T-cell (primary cell): Measurements from ENCODE around the gene PHETA2. TPM values are rescaled to one million over a fixed set of nuclear protein-coding genes. Genes with fewer than 3 reads are reported as not detected.

ENCODE experiments used
- ATAC-seq, 4 experiments: fragments of 200-7000 bp in 3 of 4; fragments of 150-1000 bp in 1 of 4; cut with Tn5 transposase; replicated peaks in 1 of 4; 1 replicate in 3 of 4; 2 replicates in 1 of 4; pipeline ENCODE4 v1.10.0; 2021; ENCODE audit warnings: moderate library complexity in 3 of 4, mild to moderate bottlenecking in 2 of 4, moderate number of reproducible peaks in 1 of 4
- CTCF ChIA-PET, 2 donors: fragments of 300-600 bp; sonication (Branson Sonifier 250); formaldehyde crosslinking; loops; one replicate each; lab custom pipeline; 2022; ENCODE audit warnings: antibody characterized with exemption in 2 of 2; lab: Charles Lee
- POLR2A ChIA-PET, 2 donors: fragments of 300-600 bp; sonication (Branson Sonifier 250); formaldehyde crosslinking; loops; one replicate each; lab custom pipeline; 2022; ENCODE audit warnings: antibody characterized with exemption in 2 of 2; lab: Charles Lee
- DNase-seq, 35 experiments: peaks; one replicate each; pipeline versions ENCODE4 v3.0.0 to v3.0.0-alpha.2; 2013 to 2023
- H3K27ac ChIP-seq: one replicate; pipeline ENCODE4 v1.5.1; 2013; ENCODE audit warnings: low read length
- H3K27me3 ChIP-seq, 2 experiments: replicated peaks in 1 of 2; 1 replicate in 1 of 2; 2 replicates in 1 of 2; pipeline versions ENCODE4 v1.6.1 to v1.7.0; 2013; ENCODE audit warnings: low read length in 1 of 2, mixed read lengths in 1 of 2; ENCODE audit not compliant: control insufficient read depth in 2 of 2, insufficient read depth in 2 of 2; ENCODE audit errors: extremely low read depth in 1 of 2
- H3K36me3 ChIP-seq, 2 donors: 1 replicate in 1 of 2; 2 replicates in 1 of 2; pipeline versions ENCODE4 v1.6.1 to v1.7.0; 2013; ENCODE audit warnings: low read length in 1 of 2; ENCODE audit not compliant: control insufficient read depth in 2 of 2, insufficient read depth in 1 of 2; ENCODE audit errors: extremely low read depth in 1 of 2
- H3K4me1 ChIP-seq, 2 experiments: 1 replicate in 1 of 2; 2 replicates in 1 of 2; pipeline versions ENCODE4 v1.6.1 to v1.7.0; 2013; ENCODE audit warnings: low read length in 2 of 2, mixed read lengths in 1 of 2; ENCODE audit not compliant: insufficient read depth in 2 of 2, control insufficient read depth in 1 of 2; ENCODE audit errors: extremely low read depth in 1 of 2
- H3K4me3 ChIP-seq, 2 donors: 1 replicate in 1 of 2; 2 replicates in 1 of 2; pipeline versions ENCODE4 v1.5.1 to v1.7.0; 2013; ENCODE audit warnings: mild to moderate bottlenecking in 2 of 2, low read length in 1 of 2, moderate library complexity in 1 of 2; ENCODE audit not compliant: control insufficient read depth in 1 of 2; ENCODE audit errors: extremely low read depth in 1 of 2
- H3K9me3 ChIP-seq: 2 replicates; pipeline ENCODE4 v1.7.0; 2013
- H3K27ac Mint-ChIP-seq, 2 donors: one replicate each; pipeline ENCODE4 v1.8.0; 2020 to 2021; ENCODE audit warnings: mild to moderate bottlenecking in 2 of 2, mixed read lengths in 2 of 2
- H3K27me3 Mint-ChIP-seq, 2 donors: one replicate each; pipeline ENCODE4 v1.8.0; 2021 to 2022; ENCODE audit warnings: mixed read lengths in 2 of 2
- H3K36me3 Mint-ChIP-seq: one replicate; pipeline ENCODE4 v1.8.0; 2021; ENCODE audit warnings: mixed read lengths
- H3K4me1 Mint-ChIP-seq, 3 donors: one replicate each; pipeline ENCODE4 v1.8.0; 2020 to 2022; ENCODE audit warnings: mixed read lengths in 3 of 3, mild to moderate bottlenecking in 1 of 3
- H3K4me3 Mint-ChIP-seq, 3 donors: one replicate each; pipeline ENCODE4 v1.8.0; 2020 to 2022; ENCODE audit warnings: mild to moderate bottlenecking in 3 of 3, mixed read lengths in 3 of 3, moderate library complexity in 3 of 3
- H3K9me3 Mint-ChIP-seq, 3 donors: one replicate each; pipeline ENCODE4 v1.8.0; 2020 to 2022; ENCODE audit warnings: mixed read lengths in 3 of 3
- WGBS: methylation state at CpG from one replicate; pipeline ENCODE4 v1.1.5; 2013; ENCODE audit warnings: missing lambda C conversion rate; ENCODE audit not compliant: insufficient coverage; 5-methylcytosine and 5-hydroxymethylcytosine counted together
- total RNA-seq, 35 experiments: library from RNA in 6 of 35; stranded (reverse) in 6 of 35; fragments of 120-200 nt in 1 of 35; gene quantifications; one replicate each; pipeline versions ENCODE4 v1.2.1 to v1.2.4 and lab custom pipeline; 2013 to 2026

The PHETA2 gene
- total RNA-seq, 5 donors from 2014 or later (not counting 1 experiment from before 2014, with no cell fraction given), result 0.83 to 2.0 (median 1.5) TPM

GRCh38 chr22:42078469-42079318 is 4.6 kb downstream of the PHETA2 start:
- Mint-ChIP-seq H3K27me3 (no peaks in the 10 kb centered on the region), H3K4me1 (peaks cover 38 to 49% (median 41%) of the 10 kb centered on the region in 3 donors), H3K27ac (peak overlapping the region; percentile 93 to 98), H3K9me3 (no peaks in the 10 kb centered on the region), H3K36me3 (peaks cover 13% of the 10 kb centered on the region), H3K4me3 (peak overlapping the region; percentile 94 to 96 (median 95))
- peak in 1 of 4 experiments; percentile 1 for ATAC-seq
- DNase-seq, result peak in 3 of 35 experiments; percentile 9 to 21 (median 19)
- WGBS, result 76% methylated on average over 21 of the region's 24 CpGs
- no peaks in the 10 kb centered on the region for H3K9me3 ChIP-seq
- peak overlapping the region; percentile 98 for H3K27ac ChIP-seq
- peak overlapping the region; percentile 80 to 82 for H3K4me3 ChIP-seq
- peaks cover 15 to 52% of the 10 kb centered on the region in 2 experiments for H3K4me1 ChIP-seq
- no peaks in the 10 kb centered on the region for H3K27me3 ChIP-seq
- H3K36me3 ChIP-seq, result peaks cover 0 to 15% of the 10 kb centered on the region in 2 donors
- POLR2A ChIA-PET, result interaction anchor here (0.6 to 1.9 kb wide), 3 partner anchors 11 to 211 kb away, joined by 3 to 36 read pairs (median 4); partner anchors contain the start of gene NDUFA6 (in 1 of the 2)
- CTCF ChIA-PET, result interaction anchor here (0.6 to 1.9 kb wide), 3 partner anchors 12 to 488 kb away, joined by 3 to 16 read pairs (median 4); partner anchors contain the start of gene NDUFA6 (in 1 of the 2)

GRCh38 chr22:42079319-42080251 is 5.5 kb downstream of the PHETA2 start, which contains the start of gene SMDT1:
Gene SMDT1, plus strand, starts transcription at chr22:42079700. Its CDS starts 69 bp downstream, at chr22:42079769.
- H3K36me3 ChIP-seq, result peaks cover 0 to 23% of the 10 kb centered on the region in 2 donors
- under 1% methylated on average over 71 of the region's 71 CpGs for WGBS
- DNase-seq, result peak; percentile 95 to 100 (median 98)
- no peaks in the 10 kb centered on the region for H3K9me3 Mint-ChIP-seq
- no peaks in the 10 kb centered on the region for H3K27me3 ChIP-seq
- peaks cover 20% of the 10 kb centered on the region for H3K36me3 Mint-ChIP-seq
- H3K9me3 ChIP-seq, result no peaks in the 10 kb centered on the region
- H3K4me1 Mint-ChIP-seq, result peaks cover 38 to 52% (median 45%) of the 10 kb centered on the region in 3 donors
- H3K4me3 Mint-ChIP-seq, result peak within 1 kb of the TSS; percentile 94 to 96 (median 95)
- peak within 1 kb of the TSS; percentile 98 for H3K27ac ChIP-seq
- H3K27me3 Mint-ChIP-seq, result no peaks in the 10 kb centered on the region
- ATAC-seq, result peak; percentile 91 to 93 (median 92)
- POLR2A ChIA-PET, result interaction anchor here (0.6 to 1.9 kb wide), 5 partner anchors 10 to 212 kb away, joined by 3 to 36 read pairs (median 5); partner anchors contain the start of gene NDUFA6 (in 1 of the 2)
- peak within 1 kb of the TSS; percentile 80 to 82 for H3K4me3 ChIP-seq
- peaks cover 15 to 43% of the 10 kb centered on the region in 2 experiments for H3K4me1 ChIP-seq
- CTCF ChIA-PET, result interaction anchor here in 1 of 2 donors (0.6 to 1.9 kb wide), 5 partner anchors 9 to 413 kb away, joined by 3 to 16 read pairs (median 3); partner anchors contain the start of genes NAGA and NDUFA6
- peak within 1 kb of the TSS; percentile 93 to 98 for H3K27ac Mint-ChIP-seq

- Mint-ChIP-seq H3K9me3 (no peaks in the 10 kb centered on the region), H3K27ac (peak overlapping the region; percentile 93 to 98), H3K4me3 (peak overlapping the region; percentile 94 to 96 (median 95)), H3K4me1 (peaks cover 32 to 45% (median 44%) of the 10 kb centered on the region in 3 donors), H3K27me3 (no peaks in the 10 kb centered on the region), H3K36me3 (peaks cover 23% of the 10 kb centered on the region)
- peak overlapping the region; percentile 80 to 82 for H3K4me3 ChIP-seq
- H3K36me3 ChIP-seq, result peaks cover 0 to 30% of the 10 kb centered on the region in 2 donors
- H3K9me3 ChIP-seq, result no peaks in the 10 kb centered on the region
- DNase-seq (peak in 5 of 35 experiments; percentile 5 to 48 (median 18)), ATAC-seq (no peak)
- ChIA-PET CTCF (interaction anchor here in 1 of 2 donors (0.5 to 1.9 kb wide), 5 partner anchors 10 to 364 kb away, joined by 3 to 16 read pairs (median 5); partner anchors contain the start of genes NAGA and NDUFA6), POLR2A (interaction anchor here (0.5 to 1.9 kb wide), 4 partner anchors 10 to 189 kb away, joined by 3 to 36 read pairs (median 4); partner anchors contain the start of gene NDUFA6 (in 1 of the 2))
- WGBS, result 0% methylated on average over 2 of the region's 14 CpGs
- H3K4me1 ChIP-seq, result peaks cover 13 to 36% of the 10 kb centered on the region in 2 experiments
- no peaks in the 10 kb centered on the region for H3K27me3 ChIP-seq
- H3K27ac ChIP-seq, result peak overlapping the region; percentile 98
Observed at GRCh38 chr22:42080287-42080686, 6.2 kb downstream of the PHETA2 start.

DNA sequence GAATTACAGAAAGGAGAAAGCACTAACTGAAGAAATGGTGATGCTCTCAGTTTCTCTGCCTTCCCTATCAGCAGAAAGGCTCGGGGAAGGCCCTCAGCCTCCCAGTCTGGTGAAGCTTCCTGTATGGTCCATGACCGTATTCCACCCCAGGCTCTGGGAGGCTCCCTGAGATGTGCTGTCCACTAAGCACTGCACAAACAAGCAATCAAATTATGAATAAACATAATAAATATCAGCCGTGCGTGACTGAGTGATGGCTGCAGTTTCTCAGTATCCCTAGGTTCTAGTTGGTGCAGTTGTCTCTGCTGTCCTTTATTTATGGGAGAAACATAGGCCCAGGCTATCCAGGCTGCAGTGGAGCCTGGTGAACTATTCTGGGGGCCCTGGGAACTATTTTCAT is 9.1 kb downstream of the PHETA2 start:
- Histone ChIP-seq H3K27me3 (no peaks in the 10 kb centered on the region), H3K9me3 (no peaks in the 10 kb centered on the region), H3K27ac (no peak overlapping the region), H3K4me1 (peaks cover 13 to 30% of the 10 kb centered on the region in 2 experiments), H3K4me3 (no peak overlapping the region), H3K36me3 (peaks cover 0 to 50% of the 10 kb centered on the region in 2 donors)
- ATAC-seq, result no peak
- no peak for DNase-seq
- H3K4me3 Mint-ChIP-seq, result peak overlapping the region in 1 of 3 donors; percentile 16
- POLR2A ChIA-PET, result no interaction called here
- no peaks in the 10 kb centered on the region for H3K27me3 Mint-ChIP-seq
- no peaks in the 10 kb centered on the region for H3K9me3 Mint-ChIP-seq
- WGBS, result 100% methylated on average over 1 of the region's 4 CpGs
- H3K36me3 Mint-ChIP-seq, result peaks cover 35% of the 10 kb centered on the region
- CTCF ChIA-PET, result interaction anchor here in 1 of 2 donors (0.6 kb wide), 1 partner anchor 224 kb away, joined by 6 read pairs; no protein-coding TSS in a partner anchor
- peaks cover 41 to 52% (median 52%) of the 10 kb centered on the region in 3 donors for H3K4me1 Mint-ChIP-seq
- peak overlapping the region in 1 of 2 donors; percentile 25 for H3K27ac Mint-ChIP-seq

DNA sequence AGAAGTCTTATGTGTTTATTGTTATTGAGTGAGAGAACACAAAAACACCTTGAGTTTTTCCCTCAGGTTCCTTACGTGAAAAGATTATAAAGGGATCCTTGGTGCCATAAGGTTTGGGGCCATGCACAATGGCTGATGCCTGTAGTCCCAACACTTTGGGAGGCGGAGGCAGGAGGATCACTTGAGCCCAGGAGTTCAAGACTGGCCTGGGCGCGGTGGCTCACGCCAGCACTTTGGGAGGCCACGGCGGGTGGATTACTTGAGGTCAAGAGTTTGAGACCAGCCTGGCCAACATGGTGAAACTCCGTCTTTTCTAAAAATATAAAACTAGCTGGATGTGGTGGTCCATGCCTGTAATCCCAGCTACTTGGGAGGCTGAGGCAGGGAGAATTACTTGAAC is 10.8 kb downstream of the PHETA2 start:
- DNase-seq (no peak), ATAC-seq (no peak)
- H3K36me3 Mint-ChIP-seq, result peaks cover 43% of the 10 kb centered on the region
- no peaks in the 10 kb centered on the region for H3K27me3 Mint-ChIP-seq
- 98% methylated on average over 6 of the region's 8 CpGs for WGBS
- no peaks in the 10 kb centered on the region for H3K27me3 ChIP-seq
- H3K9me3 Mint-ChIP-seq, result no peaks in the 10 kb centered on the region
- H3K27ac ChIP-seq, result no peak overlapping the region
- POLR2A ChIA-PET, result interaction anchor here in 1 of 2 donors (0.6 kb wide), 1 partner anchor 1162 kb away, joined by 3 read pairs; no protein-coding TSS in a partner anchor
- no peaks in the 10 kb centered on the region for H3K9me3 ChIP-seq
- no peak overlapping the region for H3K4me3 Mint-ChIP-seq
- peaks cover 9 to 30% of the 10 kb centered on the region in 2 experiments for H3K4me1 ChIP-seq
- no peak overlapping the region for H3K27ac Mint-ChIP-seq
- H3K36me3 ChIP-seq, result peaks cover 0 to 50% of the 10 kb centered on the region in 2 donors
- CTCF ChIA-PET, result no interaction called here
- no peak overlapping the region for H3K4me3 ChIP-seq
- H3K4me1 Mint-ChIP-seq, result peaks cover 47 to 57% (median 54%) of the 10 kb centered on the region in 3 donors
